GM18868 (cell line): ENCODE measurements around the gene DECR2.
A peak's percentile ranks its signal among the peaks of the same experiment; 100 is the strongest.

Experiments
- ATAC-seq: cut with Tn5 transposase; IDR thresholded peaks from one replicate; pipeline ENCODE4 v1.9.1; 2021; ENCODE audit warnings: mild to moderate bottlenecking, moderate library complexity; ENCODE audit not compliant: unreplicated experiment

The DECR2 gene

GRCh38 chr16:364595-365491 lies 36.8 kb upstream of the DECR2 start:
- no peak for ATAC-seq

GRCh38 chr16:366476-366875 lies 35.2 kb upstream of the DECR2 start:
- ATAC-seq, result no peak

DNA sequence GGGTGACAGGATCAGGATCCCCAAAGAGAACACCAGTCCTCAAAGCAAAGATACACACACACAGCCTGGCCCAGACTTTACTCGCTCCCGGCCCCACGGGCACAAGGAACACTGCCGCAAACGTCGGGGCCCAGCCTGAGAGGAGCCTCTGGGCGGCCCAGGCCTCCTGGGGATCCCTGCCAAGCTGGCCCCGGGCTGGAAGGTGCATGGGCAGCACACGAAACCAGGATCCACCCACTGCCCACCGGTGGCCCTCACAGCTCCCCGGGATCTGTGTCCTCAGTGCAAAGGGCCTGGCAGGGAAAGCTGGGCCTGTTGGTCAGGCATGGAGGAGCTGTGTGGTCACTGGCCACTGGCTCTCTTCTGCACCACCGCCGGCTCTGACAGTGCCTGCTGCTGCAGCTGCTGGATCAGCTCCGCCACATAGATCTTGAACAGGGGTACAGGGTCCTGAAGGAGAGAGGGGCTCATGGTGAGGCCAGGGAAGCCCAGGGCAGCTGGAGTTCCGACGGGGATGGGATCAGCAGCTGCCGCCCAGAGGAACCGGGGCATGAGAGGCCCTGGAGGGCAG lies 34.3 kb upstream of the DECR2 start:
- no peak for ATAC-seq

DNA sequence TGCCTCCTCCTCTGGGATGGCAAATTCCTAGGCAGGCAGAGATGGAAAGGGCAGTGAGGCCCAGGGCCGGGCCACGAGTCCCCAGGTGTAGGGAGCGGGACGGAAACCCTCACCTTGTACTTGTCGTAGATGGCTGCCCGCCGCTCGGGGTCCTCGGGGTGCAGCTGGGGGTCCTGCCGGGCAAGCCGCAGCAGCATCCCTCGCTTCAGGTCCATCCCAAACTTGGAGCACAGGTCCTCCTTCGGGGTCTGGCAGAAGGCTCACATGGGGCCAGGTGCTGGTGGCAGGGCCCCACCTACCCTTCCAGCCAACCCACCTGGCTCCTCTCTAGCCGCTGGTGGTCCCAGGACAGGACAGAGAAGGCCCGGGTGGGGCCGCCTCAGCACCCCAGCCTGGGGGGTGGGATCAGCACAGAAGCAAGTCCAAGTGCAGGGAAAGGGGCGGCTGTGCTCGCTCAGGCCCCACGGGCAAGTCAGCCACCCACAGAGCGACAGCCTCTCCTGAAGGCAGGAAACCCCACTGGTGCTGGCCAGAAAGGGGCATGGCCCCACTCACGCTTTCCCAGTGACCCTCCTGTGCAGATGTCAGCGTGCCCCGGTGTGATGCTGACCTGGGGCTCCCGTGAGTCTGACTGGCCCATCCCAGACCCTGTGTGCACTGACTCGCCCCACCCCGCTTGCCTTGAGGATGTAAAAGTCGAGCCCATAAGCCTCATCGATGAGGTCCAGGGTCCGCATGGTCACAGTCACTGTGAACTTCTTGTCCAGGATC lies 33.1 kb upstream of the DECR2 start:
- no peak for ATAC-seq

DNA sequence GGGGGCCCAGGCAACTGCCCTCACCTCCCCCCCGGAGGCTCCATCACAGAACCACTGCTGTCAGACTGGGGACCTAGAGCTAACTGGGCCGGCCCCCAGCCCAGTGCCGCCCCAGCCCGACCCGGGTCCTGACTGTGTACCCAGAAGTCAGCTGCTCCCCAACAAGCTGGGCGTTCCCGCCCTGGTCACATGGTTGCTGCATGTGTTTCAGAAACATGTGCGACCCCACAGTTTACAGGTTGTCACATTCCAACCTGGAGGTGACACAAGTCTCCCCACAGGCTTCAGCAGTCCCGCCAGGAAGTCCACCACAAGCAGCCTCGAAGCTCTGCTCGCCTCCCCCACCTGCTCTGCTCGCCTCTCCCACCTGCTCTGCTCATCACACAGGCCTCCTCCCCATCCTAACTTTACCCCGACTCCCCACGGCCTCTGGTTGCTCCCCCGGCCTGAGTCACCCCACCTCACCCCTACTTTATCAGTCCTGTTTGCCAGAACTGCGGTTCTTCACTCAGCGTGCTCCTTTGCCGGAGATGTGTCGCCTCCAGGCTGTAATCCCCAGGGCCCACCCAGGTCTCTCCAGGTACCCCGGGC lies 32.3 kb upstream of the DECR2 start:
- ATAC-seq, result no peak

DNA sequence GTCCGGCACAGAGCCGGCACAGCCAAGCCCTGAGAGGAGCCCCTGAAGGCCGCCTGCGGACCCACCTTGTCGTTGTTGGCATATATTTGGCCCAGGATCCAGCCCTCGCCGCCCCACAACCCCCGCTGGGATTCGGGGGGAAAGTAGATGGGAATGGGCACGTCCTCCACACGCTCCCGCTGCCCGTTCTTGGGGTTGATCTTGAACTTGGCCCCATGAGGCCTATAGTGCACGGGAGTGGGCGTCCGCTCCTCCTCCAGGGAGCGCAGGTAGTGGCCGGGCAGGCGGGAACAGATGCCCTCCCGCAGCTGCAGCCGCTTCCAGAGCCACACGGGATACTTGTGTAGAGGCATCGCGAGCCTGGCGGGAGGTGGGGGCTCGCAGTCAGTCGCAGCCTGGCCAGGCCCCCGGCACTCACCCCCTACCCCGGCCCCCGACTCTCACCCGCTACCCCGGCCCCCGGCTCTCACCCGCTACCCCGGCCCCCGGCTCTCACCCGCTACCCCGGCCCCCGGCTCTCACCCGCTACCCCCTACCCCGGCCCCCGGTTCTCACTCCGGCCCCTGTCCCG lies 31.7 kb upstream of the DECR2 start:
- no peak for ATAC-seq

DNA sequence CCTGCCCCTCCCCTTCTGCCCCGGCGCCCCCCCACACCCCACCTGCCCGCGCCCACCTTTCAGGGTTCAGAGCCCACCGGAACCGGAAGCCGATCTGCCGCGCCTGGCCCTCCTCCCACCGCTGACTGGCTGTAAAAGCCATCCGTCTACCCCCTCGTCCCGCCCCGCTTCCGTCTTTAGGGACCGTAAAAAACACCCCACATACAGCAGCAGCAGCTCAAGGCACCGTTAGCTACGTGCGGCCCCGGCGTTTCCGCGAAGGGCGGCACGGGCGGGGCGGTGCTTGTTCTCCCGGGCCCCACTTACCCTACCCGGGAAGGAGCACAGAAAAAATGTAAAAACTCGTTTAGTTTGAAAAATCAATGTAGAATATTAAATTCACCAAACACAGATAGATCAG lies 31.2 kb upstream of the DECR2 start, which contains the start of gene MRPL28:
Gene MRPL28 (minus strand): TSS at position 96 of the 400 bp plus-strand sequence. CDS start 320 bp downstream, outside the sequence.
- peak; percentile 89 for ATAC-seq

GRCh38 chr16:370979-371514 lies 30.6 kb upstream of the DECR2 start:
- no peak for ATAC-seq

DNA sequence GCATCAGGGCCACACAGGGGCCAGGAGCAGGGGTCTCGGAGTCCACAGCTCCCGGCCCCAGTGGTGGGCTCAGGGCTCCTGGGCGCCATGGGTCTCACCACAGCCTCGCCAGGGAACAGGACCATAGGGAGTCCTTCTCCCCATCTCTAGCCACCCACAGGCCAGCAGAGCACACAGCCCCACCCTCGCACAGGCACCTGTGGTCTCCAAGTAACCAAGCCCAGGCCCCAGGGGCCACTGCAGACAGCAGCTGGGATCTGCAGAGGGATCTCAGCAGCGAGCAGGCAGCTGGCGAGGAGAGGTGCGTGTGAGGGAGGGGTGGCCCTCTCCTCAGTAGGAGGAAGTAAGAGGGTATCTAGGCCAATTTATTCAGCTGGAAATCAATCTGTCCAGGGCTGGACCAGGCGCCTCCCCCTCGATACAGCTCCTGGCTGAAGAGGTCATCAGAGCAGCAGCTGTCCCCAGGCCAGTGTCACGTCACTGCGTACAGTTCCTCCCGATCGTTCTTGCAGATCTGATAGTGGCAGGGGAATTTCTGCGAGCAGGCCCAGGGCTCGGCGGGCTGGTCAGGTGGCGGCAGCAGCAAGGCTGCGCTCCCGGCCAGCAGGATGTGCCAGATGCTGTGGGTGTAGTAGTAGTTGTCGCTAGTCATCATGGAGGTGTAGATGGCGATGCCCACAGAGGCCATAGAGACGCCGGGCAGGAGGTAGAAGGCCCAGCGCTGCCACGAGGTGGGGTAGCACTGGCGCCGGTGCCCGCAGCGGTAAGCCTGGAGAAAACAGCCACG lies 30.0 kb upstream of the DECR2 start:
- ATAC-seq, result no peak

DNA sequence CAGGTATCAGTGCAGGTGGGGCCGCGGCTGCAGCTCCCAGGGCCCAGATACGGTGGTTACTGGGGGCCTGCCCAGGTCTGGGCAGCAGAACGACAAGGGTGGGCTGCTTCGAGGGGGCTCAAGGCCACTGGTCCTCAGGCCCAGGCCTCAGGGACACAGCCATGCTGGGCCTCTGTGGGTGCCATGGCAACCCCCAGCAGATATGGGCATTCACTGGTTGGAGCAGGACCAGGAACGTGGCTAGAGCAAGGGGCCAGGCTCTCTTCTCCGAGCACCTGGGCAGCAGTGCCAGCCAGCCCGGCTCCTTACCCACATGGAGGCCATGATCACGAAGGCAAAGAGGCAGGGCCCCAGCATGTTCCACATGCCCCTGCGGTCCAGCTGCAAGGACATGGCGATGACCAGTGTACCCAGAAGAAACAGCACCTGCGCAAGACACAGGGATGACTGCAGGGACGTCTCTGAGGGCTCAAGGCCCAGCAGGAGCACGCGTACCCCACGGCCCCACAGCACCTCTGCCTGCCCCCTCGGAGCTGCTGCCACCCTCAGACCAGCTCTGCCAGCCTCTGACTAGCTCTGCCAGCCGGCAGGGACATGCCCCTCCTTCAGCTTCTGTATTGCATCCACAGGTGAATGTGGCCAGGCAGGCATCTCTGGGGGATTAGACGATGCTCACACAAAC lies 29.2 kb upstream of the DECR2 start:
- no peak for ATAC-seq

DNA sequence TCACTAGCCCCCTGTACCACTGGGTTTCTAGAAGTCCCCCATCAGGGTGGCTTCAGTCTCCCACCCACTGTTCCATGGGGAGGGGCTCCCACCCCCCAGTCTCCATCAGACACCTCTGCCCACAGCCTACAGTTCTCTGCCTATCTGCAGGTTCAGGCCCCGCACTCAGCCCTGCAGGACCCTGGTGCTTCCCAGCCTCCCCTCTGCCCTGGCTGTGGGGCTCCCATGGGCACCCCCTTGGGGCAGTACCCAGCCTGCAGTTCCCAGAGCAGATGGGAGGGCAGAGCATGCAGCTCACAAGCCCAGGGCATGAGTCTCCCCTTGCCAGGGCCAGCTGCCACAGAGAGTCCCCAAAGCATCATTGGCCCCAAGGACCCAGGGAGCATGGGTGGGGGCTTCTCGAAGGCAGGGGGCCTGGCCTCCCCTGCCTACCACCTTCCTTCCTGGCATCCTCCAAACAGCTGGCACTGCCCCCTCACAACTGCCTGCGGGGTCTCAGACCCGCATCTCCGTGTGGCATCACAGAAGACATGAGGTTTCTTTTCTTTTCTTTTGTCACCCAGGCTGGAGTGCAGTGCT lies 28.6 kb upstream of the DECR2 start:
- ATAC-seq, result no peak

GRCh38 chr16:373848-374615 lies 27.7 kb upstream of the DECR2 start:
- no peak for ATAC-seq

DNA sequence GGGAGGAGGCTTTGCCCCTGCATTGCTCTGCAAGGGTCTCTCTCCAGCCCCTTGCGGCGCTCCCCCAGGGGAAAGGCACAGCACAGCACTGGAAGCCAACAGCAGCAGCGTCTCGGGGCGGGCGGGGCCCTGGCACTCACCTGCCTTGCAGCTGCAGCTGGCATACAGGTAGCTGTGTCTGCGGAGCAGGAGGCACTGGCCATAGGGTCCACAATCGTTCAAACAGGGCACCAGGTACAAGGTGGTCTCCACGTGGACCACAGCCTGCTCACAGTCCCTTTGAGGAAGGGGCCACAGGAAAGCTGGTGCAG lies 27.1 kb upstream of the DECR2 start:
- ATAC-seq, result no peak

DNA sequence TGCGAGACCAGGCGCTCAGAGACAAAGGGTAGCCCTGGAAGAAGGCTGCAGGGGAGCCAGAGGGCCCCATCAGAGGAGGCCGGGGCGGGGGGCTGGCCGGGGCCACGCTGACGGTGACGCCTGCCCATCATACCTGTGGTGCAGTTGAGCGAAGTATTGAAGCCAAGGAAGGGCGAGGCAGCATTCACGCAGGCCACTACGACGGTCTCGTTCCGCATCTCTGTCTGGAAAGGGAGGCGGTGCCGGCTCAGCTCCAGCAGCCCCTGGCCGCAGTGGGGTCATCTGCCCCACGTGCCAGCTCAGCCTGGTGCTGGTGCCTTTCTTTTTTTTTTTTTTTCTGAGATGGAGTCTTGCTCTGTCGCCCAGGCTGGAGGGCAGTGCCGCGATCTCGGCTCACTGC lies 26.5 kb upstream of the DECR2 start:
- no peak for ATAC-seq

GRCh38 chr16:375927-376816 lies 25.5 kb upstream of the DECR2 start:
- no peak for ATAC-seq

GRCh38 chr16:376817-377418 lies 24.8 kb upstream of the DECR2 start:
- no peak for ATAC-seq

GRCh38 chr16:377419-377951 lies 24.2 kb upstream of the DECR2 start:
- no peak for ATAC-seq
